ENCODE results near the gene EML5.
A peak's percentile ranks its signal among the peaks of the same experiment; 100 is the strongest.

Gene EML5

GRCh38 chr14:88707088-88707487 lies 85.7 kb downstream of the EML5 start:
- DNase-seq: no peak

DNA sequence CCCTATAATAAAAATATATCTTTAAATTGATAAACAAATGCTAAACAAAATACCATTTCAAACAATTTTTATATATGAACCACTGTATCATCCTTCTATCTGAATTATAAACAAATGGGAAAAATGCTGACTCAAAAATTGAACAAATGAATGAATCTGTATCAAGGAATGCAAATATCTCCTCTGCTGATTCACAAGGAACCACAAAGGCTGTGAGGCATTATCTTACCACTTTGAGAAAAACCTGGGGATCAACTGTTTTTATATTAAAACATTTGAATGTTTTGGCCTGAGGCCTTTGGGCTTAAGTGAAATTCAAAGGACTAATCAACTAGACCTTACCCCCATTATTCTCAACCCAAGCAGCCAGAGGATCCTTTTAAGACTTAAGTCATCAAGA lies 86.3 kb downstream of the EML5 start:
- no peak for DNase-seq

- no peak for DNase-seq
Observed at GRCh38 chr14:88698651-88699050, 94.1 kb downstream of the EML5 start.

DNA sequence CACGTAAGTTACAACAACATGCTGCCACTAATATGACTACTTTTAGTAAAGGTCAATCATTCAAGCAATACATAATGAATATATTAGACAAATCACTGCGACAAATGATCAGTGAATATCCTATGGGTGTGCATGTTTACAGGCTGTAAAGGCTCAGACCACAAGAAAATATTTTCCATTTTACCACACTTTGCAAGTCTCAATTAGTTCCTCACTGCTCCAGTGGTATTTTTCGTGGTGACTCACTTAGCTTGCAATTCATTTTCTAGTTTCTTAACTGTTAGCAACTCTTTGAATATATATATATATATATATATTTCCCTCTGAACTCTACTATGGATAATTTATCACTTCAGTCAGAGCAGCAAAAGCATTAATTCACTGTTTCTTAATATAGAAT lies 96.9 kb downstream of the EML5 start:
- DNase-seq: no peak

- no peak for DNase-seq
Observed at GRCh38 chr14:88688386-88688785, 104.4 kb downstream of the EML5 start.

DNA sequence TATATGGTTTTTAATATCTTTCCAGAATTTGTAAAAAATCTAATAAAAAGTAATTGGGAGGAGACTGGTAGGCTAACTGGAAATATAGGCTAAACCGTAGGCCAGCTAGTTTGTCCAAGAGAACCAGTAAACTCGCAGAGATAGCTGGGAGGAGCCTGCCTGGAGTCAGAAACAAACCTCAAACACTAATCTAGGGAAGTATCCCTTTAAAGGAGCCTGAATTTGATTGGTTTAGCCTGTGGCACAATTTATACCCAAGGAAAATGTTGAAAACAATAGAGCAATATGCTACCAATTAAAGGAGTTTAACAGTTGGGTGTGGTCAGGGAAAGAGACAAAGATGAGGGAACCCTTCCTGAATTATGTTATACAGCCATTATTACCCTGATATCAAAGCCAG lies 109.6 kb downstream of the EML5 start:
- no peak for DNase-seq

DNA sequence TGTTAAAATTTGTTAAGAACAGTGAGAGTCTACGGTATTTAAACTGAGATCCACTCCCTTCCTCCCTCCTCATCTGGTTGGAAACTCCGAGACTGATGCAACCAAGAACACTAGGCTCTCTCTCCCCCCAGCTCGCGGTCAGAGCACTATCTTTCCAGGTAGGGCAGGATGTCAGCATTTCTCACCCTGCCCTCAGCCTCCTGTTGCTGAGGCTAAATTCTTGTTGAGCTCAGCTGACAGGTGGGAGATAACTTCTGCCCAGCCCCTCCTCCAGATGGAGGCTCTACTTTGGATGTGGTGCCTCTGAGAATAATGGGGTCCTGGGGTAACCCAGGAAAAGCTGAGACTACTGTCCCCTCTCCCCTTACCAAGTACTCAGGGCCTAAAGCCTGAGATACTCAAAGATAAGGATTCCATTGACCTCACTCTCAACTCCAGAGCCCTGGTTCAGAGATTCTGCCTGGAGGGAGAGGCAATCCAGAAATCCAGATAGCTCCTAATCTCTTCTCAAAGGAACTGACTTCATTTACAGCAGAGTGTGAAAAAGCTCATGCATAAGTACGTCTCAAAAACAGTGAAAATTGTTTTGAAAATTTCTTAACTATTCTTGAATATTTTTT lies 110.1 kb downstream of the EML5 start:
- DNase-seq: no peak

GRCh38 chr14:88681755-88682494 lies 110.8 kb downstream of the EML5 start:
- no peak for DNase-seq

DNA sequence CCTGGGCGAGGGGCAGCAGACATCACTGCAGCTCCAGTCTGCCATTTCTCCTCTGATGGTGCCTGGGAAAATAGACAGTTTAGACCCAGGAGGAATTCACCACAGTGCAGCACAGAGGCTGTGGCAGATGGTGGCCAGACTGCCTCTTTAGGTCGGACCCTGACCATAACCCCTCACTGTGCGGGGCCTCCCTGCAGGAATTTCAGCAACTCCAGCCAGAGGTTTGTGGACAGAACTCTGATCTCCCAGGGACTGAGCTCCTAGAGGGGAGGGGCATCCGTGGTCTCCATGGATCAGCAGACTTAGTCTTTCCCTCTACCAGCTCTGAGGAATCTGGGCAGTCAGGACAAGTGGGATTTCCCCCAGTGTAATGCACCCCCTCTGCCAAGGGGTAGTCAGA lies 123.4 kb downstream of the EML5 start:
- DNase-seq: no peak

DNA sequence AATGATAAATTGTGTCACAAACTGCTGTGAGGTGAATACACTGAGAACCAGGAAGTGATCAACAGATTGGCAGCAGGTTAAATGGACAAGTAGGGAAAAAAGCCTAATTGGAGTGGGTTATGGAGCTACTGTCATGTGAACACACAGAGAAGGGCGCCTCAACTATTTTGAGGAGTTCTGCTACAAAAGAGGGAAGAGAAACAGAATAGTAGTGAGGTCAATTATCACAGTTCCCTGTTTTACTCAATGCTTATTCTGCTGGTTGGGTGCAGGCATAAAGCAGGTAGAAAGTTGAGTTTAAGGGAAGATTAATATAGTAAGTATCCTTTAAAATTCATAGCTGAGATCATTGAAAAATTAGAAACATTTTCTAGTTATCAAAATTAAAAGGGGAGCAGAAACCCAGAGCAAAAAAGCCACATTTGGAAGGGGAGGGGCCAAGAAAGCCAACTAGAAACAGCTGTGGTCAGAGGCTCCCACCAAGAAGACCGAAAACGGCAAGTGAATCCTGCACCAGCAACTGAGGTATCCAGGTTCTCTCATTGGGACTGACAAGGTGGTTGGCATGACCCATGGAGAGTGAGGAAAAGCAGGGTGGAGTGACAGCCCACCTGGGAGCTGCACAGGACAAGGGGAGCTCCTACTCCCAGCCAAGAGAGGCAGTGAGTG lies 124.2 kb downstream of the EML5 start:
- no peak for DNase-seq

DNA sequence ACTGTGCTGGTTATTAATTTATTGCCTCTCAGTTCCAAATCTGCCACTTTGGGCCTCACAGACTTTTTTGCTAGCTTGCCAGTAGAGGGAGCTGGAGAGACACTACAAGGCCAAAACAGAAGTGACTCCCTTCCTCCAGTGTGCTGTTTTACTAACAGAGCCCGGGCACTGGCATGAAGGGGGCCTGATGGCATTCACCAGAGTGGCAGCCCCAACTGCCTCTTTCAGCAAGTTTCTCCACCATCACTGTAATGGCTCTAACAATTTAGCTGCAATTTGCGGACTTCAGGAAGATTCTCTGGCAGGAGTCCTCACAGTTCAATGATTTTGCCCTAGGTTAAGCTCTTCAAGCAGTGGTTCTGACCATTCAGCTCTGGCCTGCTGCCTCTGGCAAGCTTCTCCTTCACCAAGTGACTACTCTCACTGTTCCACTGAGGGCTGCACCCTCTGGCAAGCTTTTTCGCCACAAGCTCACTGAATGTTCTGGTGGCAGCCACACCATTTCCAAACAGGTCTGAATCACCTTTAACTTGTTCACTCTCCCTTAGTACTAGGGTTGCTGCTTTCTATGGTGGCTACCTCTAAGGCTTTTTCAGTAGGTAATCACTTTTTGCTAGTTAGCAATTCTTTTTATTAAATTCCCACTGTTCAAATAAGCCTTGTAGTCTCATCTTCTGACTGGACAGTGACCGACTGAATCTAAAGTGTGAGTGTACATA lies 125.0 kb downstream of the EML5 start:
- peak; percentile 61 to 65 for DNase-seq

DNA sequence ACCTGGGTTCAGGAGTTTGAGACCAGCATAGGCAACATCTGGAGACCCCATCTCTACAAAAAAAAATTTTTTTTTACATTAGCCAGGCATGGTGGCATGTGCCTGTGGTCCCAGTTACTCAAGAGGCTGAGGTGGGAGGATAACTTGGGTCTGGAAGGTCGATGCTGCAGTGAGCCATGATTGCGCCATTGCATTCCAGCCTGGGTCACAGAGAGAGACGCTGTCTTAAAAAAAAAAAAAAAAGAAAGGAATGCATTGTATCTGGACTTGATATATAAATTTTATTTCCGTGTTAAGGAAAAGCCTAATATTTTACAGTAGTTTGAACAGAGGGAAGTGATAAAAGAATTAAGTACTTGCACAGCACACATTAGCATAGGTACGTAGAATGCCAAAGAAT lies 132.7 kb downstream of the EML5 start:
- no peak for DNase-seq

- DNase-seq: no peak
Observed at GRCh38 chr14:88639221-88639620, 153.5 kb downstream of the EML5 start.

- DNase-seq: no peak
Observed at GRCh38 chr14:88632512-88632911, 160.2 kb downstream of the EML5 start.

DNA sequence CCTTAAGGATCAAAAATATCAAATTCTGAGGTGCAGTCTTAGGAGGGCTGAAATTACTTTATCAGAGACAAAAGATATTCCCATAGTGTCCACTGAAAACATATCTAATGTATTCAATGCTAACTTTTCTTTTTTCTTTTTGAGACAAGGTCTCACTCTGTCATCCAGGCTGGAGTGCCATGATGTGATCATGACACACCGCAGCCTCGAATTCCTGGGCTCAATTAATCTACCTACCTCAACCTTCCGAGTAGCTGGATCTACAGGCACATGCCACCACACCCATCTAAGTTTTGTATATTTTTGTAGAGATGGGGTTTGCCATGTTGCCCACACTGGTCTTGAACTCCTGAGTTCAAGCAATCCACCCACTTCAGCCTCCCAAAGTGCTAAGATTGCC lies 161.7 kb downstream of the EML5 start:
- no peak for DNase-seq

GRCh38 chr14:88630565-88630964 lies 162.2 kb downstream of the EML5 start:
- no peak for DNase-seq

- DNase-seq: no peak
Observed at GRCh38 chr14:88628462-88628861, 164.3 kb downstream of the EML5 start.

DNA sequence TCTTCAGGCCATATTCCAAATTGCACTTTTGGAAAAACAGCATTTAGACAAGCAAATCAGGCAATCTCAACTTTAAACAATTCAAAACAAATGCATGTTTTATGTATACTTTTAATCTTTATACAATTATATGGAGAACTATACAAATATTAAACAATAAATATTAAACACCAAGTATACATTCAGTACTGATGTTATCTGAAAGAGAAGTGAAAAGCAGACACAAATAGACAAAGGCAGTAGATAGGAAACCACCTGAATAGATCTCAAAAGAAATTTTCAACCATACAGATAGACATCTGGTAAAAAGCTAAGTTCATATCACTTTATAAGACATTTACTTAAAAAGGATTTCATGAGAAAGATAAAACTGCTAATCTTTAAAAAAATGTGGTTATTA lies 164.7 kb downstream of the EML5 start:
- no peak for DNase-seq

GRCh38 chr14:88625671-88626070 lies 167.1 kb downstream of the EML5 start:
- DNase-seq: no peak

DNA sequence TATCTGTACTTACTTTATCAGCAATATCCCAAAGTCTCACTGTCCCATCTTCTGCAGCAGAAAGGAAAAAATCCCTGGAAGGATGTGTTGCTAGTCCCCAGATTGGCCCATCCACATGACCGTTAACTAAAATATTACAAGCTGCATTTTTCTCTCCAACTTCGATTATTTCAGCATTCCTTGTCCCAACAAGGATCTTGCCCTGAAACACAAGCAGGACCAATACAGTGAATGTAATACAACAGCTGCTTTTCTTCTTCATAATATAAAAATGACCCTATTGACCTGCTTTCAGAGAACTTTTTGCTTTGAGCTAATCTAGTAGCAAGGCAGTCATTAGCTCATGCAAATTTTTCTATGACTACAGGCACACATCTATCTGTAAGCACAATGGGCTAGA lies 171.7 kb downstream of the EML5 start:
- DNase-seq: no peak

DNA sequence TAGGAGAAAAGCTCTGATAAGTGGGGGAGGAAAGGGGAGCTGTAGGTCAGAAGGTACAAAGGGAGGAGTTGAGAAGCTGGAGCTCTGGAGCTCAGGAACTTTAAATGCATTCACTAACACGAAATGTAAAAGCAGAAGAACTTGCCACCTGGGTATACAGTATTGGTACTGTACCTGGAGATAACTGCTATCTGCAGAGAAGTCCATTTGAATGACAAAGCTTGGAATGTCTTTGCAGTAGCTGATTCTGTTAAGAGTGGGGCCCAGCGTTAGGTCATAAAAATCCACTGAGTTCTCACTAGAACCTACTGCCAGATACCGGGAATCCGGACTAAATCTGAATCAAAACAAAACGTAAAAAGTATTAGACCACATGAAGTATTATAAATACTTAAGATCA lies 174.3 kb downstream of the EML5 start:
- DNase-seq: no peak

GRCh38 chr14:88617479-88617878 lies 175.3 kb downstream of the EML5 start:
- DNase-seq: no peak

- no peak for DNase-seq
Observed at GRCh38 chr14:88616697-88617096, 176.1 kb downstream of the EML5 start.

All from CD4-positive, alpha-beta T cell treated with Interleukin-1 beta for 1 hour (primary cell).